HG03457 (cell line): ENCODE data around the gene ADD2.
"Not testable (repeated sequence)": the region's sequence is repeated elsewhere in the genome, so short reads cannot be mapped to it uniquely, and the experiment has no call there.

Experiments used
- ATAC-seq: cut with Tn5 transposase; IDR thresholded peaks from one replicate; pipeline ENCODE4 v1.9.1; 2021; ENCODE audit warnings: moderate number of reproducible peaks; ENCODE audit not compliant: unreplicated experiment

Gene ADD2

GRCh38 chr2:70647873-70648481, 120.0 kb downstream of the ADD2 start:
- ATAC-seq, result no peak

DNA sequence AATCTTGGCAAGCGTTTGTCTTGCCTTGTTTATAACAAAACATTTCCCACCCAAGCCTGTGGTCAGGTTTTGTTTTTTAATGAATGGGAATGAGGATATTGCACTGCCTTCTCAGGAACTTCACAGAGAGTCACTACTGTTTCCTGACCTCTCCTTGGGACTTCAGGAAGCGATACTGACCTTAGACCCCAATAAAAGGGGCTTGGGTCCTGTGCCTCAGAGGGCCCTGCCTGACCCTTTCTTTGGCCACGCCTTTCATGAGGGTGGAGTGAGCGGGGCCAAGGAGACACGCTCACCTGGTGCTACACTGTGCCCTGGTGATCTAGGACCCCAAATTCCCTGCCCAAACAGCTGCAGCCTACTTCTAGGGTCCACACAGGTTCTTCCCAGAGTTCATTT, 121.6 kb downstream of the ADD2 start:
- no peak for ATAC-seq

DNA sequence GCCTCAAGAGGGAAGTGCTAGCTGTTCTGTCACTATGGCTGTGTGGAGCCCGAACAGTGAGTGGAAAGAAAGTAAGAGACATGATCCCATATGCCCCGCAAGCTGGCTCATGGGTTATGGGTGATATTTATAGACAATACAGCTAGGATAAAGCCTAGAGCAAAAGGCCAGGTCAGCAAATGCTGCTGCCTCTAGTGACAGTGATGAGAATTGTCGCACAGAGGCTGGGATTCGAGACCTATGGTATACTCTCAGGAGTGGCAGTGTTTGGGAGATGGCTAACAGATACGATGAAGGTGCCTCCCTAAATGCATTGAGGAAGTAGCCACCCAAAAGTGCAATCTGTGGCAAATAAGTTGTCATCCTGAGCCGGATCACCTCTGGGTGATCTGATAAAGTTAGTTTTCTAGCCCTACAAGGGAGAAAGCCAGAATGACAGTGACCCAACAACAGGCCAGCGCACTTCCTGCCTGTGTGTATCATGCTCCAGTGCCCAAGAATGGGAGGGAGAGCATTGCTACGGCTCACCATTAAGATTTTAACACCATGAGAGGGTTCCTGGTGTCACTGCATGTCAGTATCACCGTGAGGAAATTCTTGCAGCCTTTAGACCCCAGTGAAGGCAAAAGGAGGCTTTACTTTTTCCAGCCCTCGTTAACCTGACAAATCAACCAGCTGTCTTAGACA, 122.1 kb downstream of the ADD2 start:
- ATAC-seq, result no peak

DNA sequence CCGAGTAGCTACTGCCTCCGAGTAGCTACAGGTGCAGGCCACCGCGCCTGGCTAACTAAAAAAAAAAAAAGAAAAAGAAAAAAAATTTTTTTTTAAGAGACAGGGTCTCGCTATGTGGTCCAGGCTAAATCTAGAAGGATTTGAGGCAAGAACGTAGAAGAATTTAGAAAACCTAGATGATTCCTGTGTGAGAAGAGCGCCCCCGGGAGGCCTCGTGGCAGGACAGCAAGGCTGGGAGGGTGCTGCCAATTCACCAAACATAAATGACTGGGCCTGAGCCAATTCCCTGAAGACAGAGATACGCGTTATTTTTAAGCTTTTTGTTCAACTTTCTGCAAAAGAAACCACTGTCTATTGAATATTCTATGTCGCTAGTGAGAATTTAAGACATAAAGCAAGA, 124.3 kb downstream of the ADD2 start:
- no peak for ATAC-seq

GRCh38 chr2:70641263-70641784, 126.7 kb downstream of the ADD2 start:
- ATAC-seq, result no peak

GRCh38 chr2:70639841-70640436, 128.1 kb downstream of the ADD2 start:
- no peak for ATAC-seq

GRCh38 chr2:70638561-70638960, 129.4 kb downstream of the ADD2 start:
- ATAC-seq, result no peak

DNA sequence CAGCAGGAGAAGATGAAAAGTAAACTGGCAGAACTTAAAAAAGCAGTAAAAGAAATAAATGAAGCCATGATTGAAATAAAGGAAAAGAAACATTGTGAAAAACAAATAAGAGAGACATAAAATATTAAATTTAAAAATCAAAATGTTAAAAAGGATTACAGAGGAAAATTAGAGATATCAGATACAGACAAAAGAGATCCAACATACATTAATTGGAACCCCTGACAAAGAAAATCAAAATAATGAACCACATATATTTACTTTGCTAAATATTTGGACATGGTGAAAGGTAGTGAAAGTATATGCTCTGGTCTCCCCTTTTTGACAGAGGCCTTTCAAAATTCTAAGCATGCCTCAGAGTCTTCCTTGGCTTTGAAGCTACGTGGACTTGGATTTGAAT, 134.5 kb downstream of the ADD2 start:
- ATAC-seq, result no peak

- no peak for ATAC-seq
These were observed 135.0 kb downstream of the ADD2 start for GRCh38 chr2:70632966-70633365.

DNA sequence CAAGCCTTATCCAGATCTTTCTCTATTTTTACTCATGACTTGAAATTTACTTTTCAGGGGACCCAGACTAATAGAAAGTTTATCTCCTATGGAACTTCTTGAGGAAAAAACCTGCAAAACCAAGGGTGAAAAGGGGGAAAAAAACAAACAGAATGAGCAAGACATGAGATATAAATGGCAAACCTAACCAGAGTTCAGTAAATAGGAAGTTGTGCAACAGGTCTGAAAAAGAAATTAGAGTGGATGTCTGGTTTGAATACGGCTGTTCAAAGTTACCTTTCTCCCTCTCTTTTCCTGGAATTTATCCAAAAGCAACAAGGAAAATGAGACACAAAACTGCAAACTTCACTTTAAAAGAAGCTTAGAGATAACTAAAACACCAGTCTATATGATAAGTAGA, 135.6 kb downstream of the ADD2 start:
- no peak for ATAC-seq

DNA sequence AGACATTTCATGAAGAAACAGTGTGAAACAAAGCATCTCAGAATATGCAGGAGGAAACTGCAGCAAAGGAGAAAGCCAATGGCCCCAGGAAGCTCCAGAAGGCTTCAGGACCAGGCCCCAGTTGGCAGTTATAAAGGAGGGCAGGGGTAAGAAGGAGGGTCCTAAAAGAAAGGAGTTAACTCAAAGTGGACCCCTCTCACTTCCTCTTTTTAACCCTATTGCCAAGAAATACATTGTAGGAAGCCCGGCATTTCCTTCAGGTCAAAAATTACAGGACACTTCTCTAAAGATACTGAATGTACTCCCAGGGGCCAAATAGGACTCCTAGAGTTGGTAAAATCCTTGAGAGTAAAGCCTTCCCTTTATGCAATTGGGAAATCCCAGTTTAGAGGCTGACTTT, 137.2 kb downstream of the ADD2 start:
- ATAC-seq, result no peak

GRCh38 chr2:70627211-70627898, 140.6 kb downstream of the ADD2 start:
- no peak for ATAC-seq

GRCh38 chr2:70626254-70626990, 141.6 kb downstream of the ADD2 start:
- no peak for ATAC-seq

DNA sequence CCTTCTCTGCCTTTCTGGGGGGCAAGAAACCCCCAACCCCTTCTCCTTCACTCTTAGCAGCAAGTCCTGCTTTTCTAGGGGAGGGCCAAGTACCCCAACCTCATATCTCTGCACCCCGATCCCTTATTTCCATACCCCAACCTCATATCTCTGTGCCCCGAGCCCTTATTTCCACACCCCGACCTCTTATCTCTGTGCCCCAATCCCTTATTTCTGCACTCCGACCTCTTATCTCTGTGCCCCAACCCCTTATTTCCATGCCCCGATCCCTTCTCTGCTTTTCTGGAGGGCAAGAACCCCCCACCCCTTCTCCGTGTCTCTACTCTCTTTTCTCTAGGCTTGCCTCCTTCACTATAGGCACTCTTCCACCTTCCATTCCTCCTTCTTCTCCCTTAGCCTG, 146.5 kb downstream of the ADD2 start:
- not testable (repeated sequence) for ATAC-seq

DNA sequence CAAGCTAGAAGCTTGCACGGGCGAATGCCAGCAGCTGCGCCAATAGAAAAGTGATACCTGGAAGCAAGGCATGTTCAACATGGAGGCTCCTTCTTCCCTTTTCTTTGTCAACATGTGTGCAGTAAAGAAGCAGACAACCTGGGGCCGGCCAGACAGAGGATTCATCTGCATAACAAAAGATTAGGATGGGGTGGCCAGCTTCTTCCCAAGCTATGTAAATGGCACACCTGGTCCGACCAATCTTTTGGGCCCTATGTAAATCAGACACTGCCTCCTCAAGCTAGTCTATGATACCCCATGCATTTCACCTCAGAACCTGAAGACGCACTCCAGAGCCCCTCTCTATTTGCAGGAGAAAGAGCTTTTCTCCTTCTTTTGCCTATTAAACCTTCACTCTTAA, 148.0 kb downstream of the ADD2 start:
- no peak for ATAC-seq

DNA sequence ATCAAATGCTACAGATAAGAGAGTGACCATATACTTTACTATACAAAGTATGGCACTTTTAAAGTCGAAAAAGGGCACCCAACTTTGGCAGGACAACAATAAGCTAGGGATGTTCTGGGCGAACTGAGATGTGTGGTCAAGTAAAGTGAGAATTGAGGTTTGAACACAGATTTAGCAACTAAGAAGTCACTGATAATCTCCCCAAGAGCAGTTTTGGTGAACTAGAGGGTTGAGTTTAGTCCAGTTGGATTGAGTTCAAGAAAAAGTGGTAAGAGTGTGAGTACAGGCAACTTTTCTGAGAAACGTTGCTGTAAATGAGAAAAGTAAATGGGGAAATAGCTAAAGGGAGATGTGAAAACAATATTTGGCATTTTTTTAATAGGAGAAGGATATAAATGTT, 148.8 kb downstream of the ADD2 start:
- ATAC-seq, result no peak

DNA sequence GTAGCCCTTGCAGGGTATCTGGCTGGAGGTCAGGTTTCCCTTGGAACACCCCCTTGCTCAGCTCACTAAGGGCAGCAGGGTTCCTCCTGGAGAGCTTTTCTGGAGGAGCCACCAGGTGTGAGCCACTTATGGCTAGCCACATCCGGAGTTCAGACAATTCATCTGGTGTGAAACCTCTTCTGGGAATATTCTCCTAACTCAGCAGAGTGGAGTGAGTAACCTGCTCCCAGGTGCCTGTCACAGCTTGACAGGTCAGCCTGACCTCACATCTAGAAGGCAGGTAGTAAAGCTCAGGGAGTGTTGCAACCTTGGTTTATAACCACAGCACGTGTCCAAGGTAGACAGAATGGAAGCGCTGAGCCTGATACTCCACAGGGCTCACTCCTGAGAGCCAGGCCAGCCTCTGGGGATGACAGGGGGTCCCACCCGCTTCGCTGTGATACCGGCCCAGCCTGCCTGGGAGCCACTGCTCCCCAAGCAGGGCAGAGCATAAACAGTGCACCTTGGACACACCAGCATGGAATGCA, 151.8 kb downstream of the ADD2 start:
- ATAC-seq, result no peak

GRCh38 chr2:70615222-70615621, 152.8 kb downstream of the ADD2 start:
- no peak for ATAC-seq

DNA sequence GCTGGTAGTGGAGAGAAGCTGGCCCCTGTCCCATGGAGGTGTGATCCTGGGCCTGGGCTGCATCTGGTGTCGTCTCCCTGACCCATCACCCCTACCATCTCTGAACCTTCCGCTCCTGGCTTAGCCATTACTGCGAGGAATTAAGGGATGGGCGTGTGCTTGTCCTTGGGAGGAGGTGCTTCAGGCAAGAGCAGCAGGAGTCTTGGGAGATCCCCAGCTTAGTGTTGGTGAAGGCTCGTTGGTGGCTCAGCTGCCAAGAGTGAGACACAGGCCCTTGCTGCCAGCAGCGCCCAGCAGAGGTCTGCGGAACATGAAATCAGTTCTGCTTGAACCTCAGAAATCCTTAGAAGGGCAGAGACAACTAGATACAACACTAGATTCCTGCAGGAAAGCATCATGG, 154.5 kb downstream of the ADD2 start:
- ATAC-seq, result no peak

DNA sequence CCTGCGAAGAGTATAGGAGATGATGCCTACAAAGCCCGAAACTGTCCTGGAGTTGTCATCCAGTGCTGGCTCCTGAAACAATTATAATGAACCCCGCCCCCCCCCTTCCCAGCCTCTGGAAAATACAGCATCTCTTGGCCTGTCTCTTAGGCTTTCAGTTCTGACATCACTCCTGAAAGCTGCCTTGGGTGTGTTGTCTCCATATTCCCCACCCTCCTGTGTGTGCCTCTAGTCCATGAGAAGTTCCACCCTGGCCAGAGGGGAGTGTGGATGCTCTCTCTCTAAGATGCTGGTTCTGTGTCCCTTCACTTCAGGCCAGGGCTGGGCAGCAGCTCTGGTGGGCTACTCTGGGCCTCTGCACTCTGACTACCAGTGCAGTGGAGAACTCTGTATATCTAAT, 155.4 kb downstream of the ADD2 start:
- ATAC-seq, result no peak

DNA sequence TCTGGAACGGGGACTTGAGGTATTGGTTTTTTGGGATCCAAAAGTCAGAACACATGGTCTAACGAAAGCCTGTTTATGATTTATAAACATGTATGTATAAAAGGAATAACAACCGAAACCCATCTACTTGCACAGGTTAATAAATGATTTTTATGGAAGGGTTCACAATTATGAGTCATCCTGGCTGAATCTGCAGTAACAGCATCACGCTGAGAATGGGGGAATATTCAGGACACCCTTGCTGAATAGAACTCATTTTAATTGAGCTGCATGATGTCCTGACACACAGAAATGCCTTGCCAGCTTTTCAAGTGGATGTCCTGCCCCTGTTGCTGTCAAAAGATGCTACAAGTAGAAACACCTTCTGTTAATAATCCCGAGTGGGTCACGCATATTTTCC, 159.6 kb downstream of the ADD2 start:
- no peak for ATAC-seq
